Activated CD8-positive, alpha-beta T cell treated with anti-CD3 and anti-CD28 coated beads, Interleukin-2, amount 10 ng/mL, durations not matched to agents 7 days and 5 days (primary cell): ENCODE measurements around the gene RGS18. TPM values are rescaled to one million over a fixed set of nuclear protein-coding genes. Genes with fewer than 3 reads are reported as not detected.
"Not testable (repeated sequence)": the region's sequence is repeated elsewhere in the genome, so short reads cannot be mapped to it uniquely, and the experiment has no call there.

Experiments used
- ATAC-seq: fragments of 150-1000 bp; cut with Tn5 transposase; one replicate; pipeline ENCODE4 v1.10.0; 2021; ENCODE audit warnings: moderate library complexity
- CTCF ChIA-PET: fragments of 350-600 bp; sonication (Branson Sonifier 250); formaldehyde crosslinking; loops from one replicate; lab custom pipeline; 2021; ENCODE audit warnings: antibody characterized with exemption; lab: Charles Lee
- POLR2A ChIA-PET: fragments of 350-600 bp; sonication (Branson Sonifier 250); formaldehyde crosslinking; loops from one replicate; lab custom pipeline; 2021; ENCODE audit warnings: antibody characterized with exemption; lab: Charles Lee
- DNase-seq: peaks from one replicate; pipeline ENCODE4 v3.0.0-alpha.2; 2020
- H3K27ac Mint-ChIP-seq: one replicate; pipeline ENCODE4 v1.8.0; 2021; ENCODE audit warnings: mild to moderate bottlenecking, mixed read lengths
- H3K27me3 Mint-ChIP-seq: one replicate; pipeline ENCODE4 v1.8.0; 2021; ENCODE audit warnings: low read depth, mixed read lengths
- H3K36me3 Mint-ChIP-seq: one replicate; pipeline ENCODE4 v1.8.0; 2021; ENCODE audit warnings: low read depth, mixed read lengths
- H3K4me1 Mint-ChIP-seq: one replicate; pipeline ENCODE4 v1.8.0; 2021; ENCODE audit warnings: low read depth, mixed read lengths
- H3K4me3 Mint-ChIP-seq: one replicate; pipeline ENCODE4 v1.8.0; 2021; ENCODE audit warnings: mild to moderate bottlenecking, mixed read lengths
- H3K9me3 Mint-ChIP-seq: one replicate; pipeline ENCODE4 v1.8.0; 2022; ENCODE audit warnings: mixed read lengths; ENCODE audit not compliant: insufficient read depth
- total RNA-seq, 2 experiments: library from RNA; stranded (reverse); gene quantifications; one replicate each; pipeline ENCODE4 v1.2.3, GENCODE V29; 2021

Gene RGS18
- total RNA-seq, 2 experiments from 2014 or later = 0.18 to 0.40 TPM

DNA sequence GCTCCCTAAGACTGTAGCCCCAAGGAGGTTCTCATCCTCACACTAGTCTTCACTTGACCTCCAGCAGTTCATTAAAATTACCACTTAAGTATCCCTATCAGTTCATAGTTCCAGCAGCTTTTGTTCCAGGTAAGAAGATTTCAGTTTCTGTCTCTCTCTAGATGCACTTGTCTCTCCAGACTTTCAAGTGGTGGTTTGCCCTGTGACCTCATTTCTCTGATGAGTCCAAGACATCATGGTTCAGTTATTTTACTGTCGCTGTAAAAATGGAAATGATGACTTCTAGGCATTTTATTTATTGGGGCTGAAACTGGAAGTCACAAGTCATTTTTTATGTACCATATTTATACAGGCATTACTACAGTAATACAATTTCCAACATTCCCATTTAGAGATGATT, 17.9 kb upstream of the RGS18 start:
- Mint-ChIP-seq H3K4me3 (no peak overlapping the region), H3K36me3 (no peaks in the 10 kb centered on the region), H3K27me3 (no peaks in the 10 kb centered on the region), H3K9me3 (no peaks in the 10 kb centered on the region), H3K27ac (no peak overlapping the region), H3K4me1 (no peaks in the 10 kb centered on the region)
- ATAC-seq = no peak
- POLR2A ChIA-PET = no interaction called here
- CTCF ChIA-PET = no interaction called here
- no peak for DNase-seq

DNA sequence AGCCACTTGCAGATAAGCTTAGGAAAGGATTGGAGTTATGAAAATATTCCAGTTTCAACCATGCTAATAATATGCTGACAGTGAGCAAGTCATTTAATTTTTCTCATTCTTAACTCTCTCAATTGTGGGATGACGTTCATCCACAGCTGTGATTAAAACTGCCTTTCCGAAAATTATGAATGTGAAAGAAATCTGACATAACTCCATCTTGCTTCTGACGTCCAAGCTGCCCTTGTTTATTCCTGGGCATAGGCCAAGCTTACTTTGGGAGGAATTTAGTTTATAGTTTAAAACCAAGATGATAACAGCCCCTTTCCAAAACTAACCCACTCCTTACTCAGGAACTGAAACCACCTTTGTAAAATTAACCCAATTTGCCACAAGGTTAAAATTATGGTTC, 11.0 kb upstream of the RGS18 start:
- ChIA-PET CTCF (no interaction called here), POLR2A (no interaction called here)
- Mint-ChIP-seq H3K4me1 (no peaks in the 10 kb centered on the region), H3K27ac (no peak overlapping the region), H3K9me3 (no peaks in the 10 kb centered on the region), H3K4me3 (no peak overlapping the region), H3K27me3 (no peaks in the 10 kb centered on the region), H3K36me3 (no peaks in the 10 kb centered on the region)
- DNase-seq (no peak), ATAC-seq (no peak)

GRCh38 chr1:192147696-192148095, 10.6 kb upstream of the RGS18 start:
- H3K36me3 Mint-ChIP-seq = no peaks in the 10 kb centered on the region
- CTCF ChIA-PET = no interaction called here
- H3K4me1 Mint-ChIP-seq = no peaks in the 10 kb centered on the region
- no peaks in the 10 kb centered on the region for H3K27me3 Mint-ChIP-seq
- H3K27ac Mint-ChIP-seq = no peak overlapping the region
- H3K4me3 Mint-ChIP-seq = no peak overlapping the region
- no peak for ATAC-seq
- POLR2A ChIA-PET = no interaction called here
- no peak for DNase-seq
- H3K9me3 Mint-ChIP-seq = no peaks in the 10 kb centered on the region

- H3K4me3 Mint-ChIP-seq = no peak overlapping the region
- DNase-seq (no peak), ATAC-seq (no peak)
- POLR2A ChIA-PET = no interaction called here
- CTCF ChIA-PET = no interaction called here
- H3K9me3 Mint-ChIP-seq = no peaks in the 10 kb centered on the region
- no peak overlapping the region for H3K27ac Mint-ChIP-seq
- H3K27me3 Mint-ChIP-seq = no peaks in the 10 kb centered on the region
- no peaks in the 10 kb centered on the region for H3K4me1 Mint-ChIP-seq
- no peaks in the 10 kb centered on the region for H3K36me3 Mint-ChIP-seq
These were observed 7.1 kb upstream of the RGS18 start for GRCh38 chr1:192151176-192151575.

GRCh38 chr1:192153276-192153675, 5.0 kb upstream of the RGS18 start:
- CTCF ChIA-PET = no interaction called here

DNA sequence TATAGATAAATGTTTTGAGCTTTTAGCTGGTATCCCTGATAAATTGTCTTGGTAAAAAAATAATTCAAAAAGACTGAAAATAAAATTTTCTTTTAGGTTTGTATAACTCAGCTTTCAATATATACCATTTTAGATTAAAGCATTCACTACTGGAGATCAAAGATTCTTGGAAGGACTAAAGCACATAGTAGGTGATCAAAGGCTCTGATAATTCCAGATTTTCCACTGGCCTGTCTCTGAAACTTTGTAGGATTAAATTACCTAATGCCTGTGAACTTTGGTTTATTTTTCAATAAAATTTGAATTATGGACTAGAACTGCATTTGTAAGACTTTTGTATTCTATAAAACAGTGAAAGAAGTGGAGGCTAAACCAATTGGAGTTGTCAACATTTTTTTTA, 1.2 kb upstream of the RGS18 start:
- CTCF ChIA-PET = no interaction called here
- no peaks in the 10 kb centered on the region for H3K36me3 Mint-ChIP-seq

More at GRCh38 chr1:192153276-192153675, 5.0 kb upstream of the RGS18 start:
- Mint-ChIP-seq H3K4me3 (no peak overlapping the region), H3K36me3 (no peaks in the 10 kb centered on the region), H3K27ac (no peak overlapping the region), H3K4me1 (no peaks in the 10 kb centered on the region), H3K9me3 (no peaks in the 10 kb centered on the region), H3K27me3 (no peaks in the 10 kb centered on the region)
- no peak for ATAC-seq
- no peak for DNase-seq
- POLR2A ChIA-PET = no interaction called here

DNA sequence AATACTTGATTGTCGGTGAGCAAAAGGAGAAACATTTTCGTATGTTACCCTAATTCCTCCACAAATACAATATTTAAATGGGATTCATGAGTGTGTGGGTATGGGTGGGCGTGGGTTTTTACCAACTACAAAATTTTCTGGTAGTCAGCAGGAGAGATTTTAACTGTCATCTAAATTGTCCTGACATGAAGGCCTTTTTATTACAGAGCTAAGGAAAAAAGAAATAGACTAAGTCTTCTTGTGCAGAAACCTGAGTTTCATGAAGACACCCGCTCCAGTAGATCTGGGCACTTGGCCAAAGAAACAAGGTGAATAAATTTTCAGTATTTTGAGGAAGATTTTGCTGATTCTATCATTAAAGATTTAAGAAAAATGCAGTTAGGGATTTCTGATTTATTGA, 752 bp downstream of the RGS18 start:
- H3K9me3 Mint-ChIP-seq = no peaks in the 10 kb centered on the region
- ChIA-PET CTCF (no interaction called here), POLR2A (no interaction called here)
- ATAC-seq (no peak), DNase-seq (no peak)
- H3K4me1 Mint-ChIP-seq = peaks cover 3% of the 10 kb centered on the region
- no peaks in the 10 kb centered on the region for H3K36me3 Mint-ChIP-seq
- H3K27ac Mint-ChIP-seq = no peak overlapping the region
- H3K4me3 Mint-ChIP-seq = no peak overlapping the region
- H3K27me3 Mint-ChIP-seq = no peaks in the 10 kb centered on the region

More for the DNA sequence above, 1.2 kb upstream of the RGS18 start:
- DNase-seq = no peak
- H3K27me3 Mint-ChIP-seq = no peaks in the 10 kb centered on the region
- ATAC-seq = no peak
- H3K27ac Mint-ChIP-seq = no peak overlapping the region
- H3K4me1 Mint-ChIP-seq = peaks cover 3% of the 10 kb centered on the region
- H3K4me3 Mint-ChIP-seq = no peak overlapping the region
- POLR2A ChIA-PET = no interaction called here
- H3K9me3 Mint-ChIP-seq = no peaks in the 10 kb centered on the region

- H3K27me3 Mint-ChIP-seq = no peaks in the 10 kb centered on the region
- H3K4me1 Mint-ChIP-seq = peaks cover 3% of the 10 kb centered on the region
- DNase-seq (no peak), ATAC-seq (no peak)
- H3K9me3 Mint-ChIP-seq = no peaks in the 10 kb centered on the region
- H3K27ac Mint-ChIP-seq = no peak overlapping the region
- no peak overlapping the region for H3K4me3 Mint-ChIP-seq
- no peaks in the 10 kb centered on the region for H3K36me3 Mint-ChIP-seq
- CTCF ChIA-PET = no interaction called here
- POLR2A ChIA-PET = no interaction called here
These were observed 1.5 kb downstream of the RGS18 start for GRCh38 chr1:192159781-192160180.

DNA sequence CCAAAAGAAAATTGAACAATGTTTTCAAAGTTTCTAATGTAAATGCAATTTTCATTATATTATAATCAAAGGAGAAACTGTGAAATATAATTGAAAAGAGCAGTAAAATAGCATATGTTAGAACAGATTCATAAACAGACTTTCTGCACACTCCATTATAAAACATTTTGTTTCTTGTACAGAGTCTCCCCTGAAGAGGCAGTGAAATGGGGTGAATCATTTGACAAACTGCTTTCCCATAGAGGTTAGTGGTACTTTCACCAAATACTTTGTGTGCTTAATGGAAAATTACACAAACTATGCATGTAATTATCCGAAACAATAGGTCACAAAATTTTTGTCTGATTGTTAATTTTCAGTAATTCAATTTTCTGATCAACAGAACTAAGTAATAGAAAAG, 1.9 kb downstream of the RGS18 start:
- CTCF ChIA-PET = no interaction called here
- Mint-ChIP-seq H3K4me1 (peaks cover 3% of the 10 kb centered on the region), H3K36me3 (no peaks in the 10 kb centered on the region), H3K27ac (no peak overlapping the region), H3K9me3 (peaks cover under 1% of the 10 kb centered on the region), H3K4me3 (no peak overlapping the region), H3K27me3 (no peaks in the 10 kb centered on the region)
- ATAC-seq = no peak
- DNase-seq = no peak
- POLR2A ChIA-PET = no interaction called here

GRCh38 chr1:192161976-192162375, 3.7 kb downstream of the RGS18 start:
- POLR2A ChIA-PET = no interaction called here
- Mint-ChIP-seq H3K4me3 (no peak overlapping the region), H3K9me3 (peaks cover 4% of the 10 kb centered on the region), H3K36me3 (no peaks in the 10 kb centered on the region), H3K27me3 (no peaks in the 10 kb centered on the region), H3K4me1 (peaks cover 3% of the 10 kb centered on the region), H3K27ac (no peak overlapping the region)
- no peak for ATAC-seq
- CTCF ChIA-PET = no interaction called here
- DNase-seq = no peak

GRCh38 chr1:192162376-192162775, 4.1 kb downstream of the RGS18 start:
- POLR2A ChIA-PET = no interaction called here

DNA sequence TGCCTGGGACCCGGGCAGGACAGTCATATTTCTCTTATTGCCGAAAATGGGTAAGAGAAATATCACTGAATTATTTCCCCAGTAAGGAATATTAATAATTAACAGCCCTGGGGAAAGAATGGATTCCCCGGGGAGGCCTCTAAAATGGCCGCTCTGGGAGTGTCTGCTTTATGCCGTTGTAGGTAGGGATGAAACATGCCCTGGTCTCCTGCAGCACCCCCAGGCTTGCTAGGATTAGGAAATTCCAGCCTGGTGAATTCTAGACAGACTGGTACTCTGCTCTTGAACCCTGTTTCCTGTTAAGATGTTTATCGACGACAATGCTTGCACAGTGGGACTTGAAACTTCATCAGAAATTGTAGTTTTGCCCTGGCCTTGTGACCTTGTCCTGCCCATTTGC, 6.7 kb downstream of the RGS18 start:
- DNase-seq, CTCF ChIA-PET, H3K9me3 Mint-ChIP-seq, ATAC-seq, H3K27ac Mint-ChIP-seq, H3K4me1 Mint-ChIP-seq, H3K4me3 Mint-ChIP-seq, H3K27me3 Mint-ChIP-seq, H3K36me3 Mint-ChIP-seq, POLR2A ChIA-PET: not testable (repeated sequence)

More at GRCh38 chr1:192162376-192162775, 4.1 kb downstream of the RGS18 start:
- DNase-seq (no peak), ATAC-seq (no peak)
- H3K27me3 Mint-ChIP-seq = no peaks in the 10 kb centered on the region
- no peaks in the 10 kb centered on the region for H3K36me3 Mint-ChIP-seq
- peaks cover 4% of the 10 kb centered on the region for H3K9me3 Mint-ChIP-seq
- H3K27ac Mint-ChIP-seq = no peak overlapping the region
- no peak overlapping the region for H3K4me3 Mint-ChIP-seq
- peaks cover 3% of the 10 kb centered on the region for H3K4me1 Mint-ChIP-seq
- CTCF ChIA-PET = no interaction called here

DNA sequence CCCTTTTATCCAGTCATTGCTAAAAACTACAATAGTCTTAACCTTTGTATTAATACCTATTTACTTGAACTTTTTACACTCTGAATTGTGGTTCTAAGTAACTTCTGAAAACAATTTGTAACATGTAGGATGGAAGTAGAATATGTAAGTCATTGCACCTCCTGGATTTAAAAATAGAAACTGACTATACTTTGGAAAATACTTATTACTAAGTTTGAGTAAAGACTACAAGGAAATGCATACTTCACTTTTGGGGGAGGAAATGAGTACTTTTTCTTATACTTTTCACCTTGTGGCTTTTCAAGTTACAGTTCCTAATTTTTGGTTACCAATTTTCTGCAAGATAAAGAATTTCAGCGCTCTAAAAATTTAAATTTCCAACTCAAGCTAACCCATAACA, 8.7 kb downstream of the RGS18 start:
- ChIA-PET POLR2A (no interaction called here), CTCF (no interaction called here)
- Mint-ChIP-seq H3K27ac (no peak overlapping the region), H3K4me1 (no peaks in the 10 kb centered on the region), H3K4me3 (no peak overlapping the region), H3K9me3 (peaks cover 4% of the 10 kb centered on the region), H3K27me3 (no peaks in the 10 kb centered on the region), H3K36me3 (no peaks in the 10 kb centered on the region)
- no peak for DNase-seq
- no peak for ATAC-seq
